RPMI7951 (cell line): ENCODE data around the gene GIT2. TPM values are rescaled to one million over a fixed set of nuclear protein-coding genes. Genes with fewer than 3 reads are reported as not detected.
"Not testable (repeated sequence)": the region's sequence is repeated elsewhere in the genome, so short reads cannot be mapped to it uniquely, and the experiment has no call there.

ENCODE experiments used
- DNase-seq: peaks from one replicate; pipeline ENCODE4 v3.0.0-alpha.2; 2012; ENCODE audit warnings: low read depth
- total RNA-seq: library from RNA; depleted of rRNA; stranded (reverse); fragments of >200 nt; shearing (Covaris generic); gene quantifications from 2 replicates; pipeline ENCODE4 v1.2.3, GENCODE V29; 2014

The GIT2 gene
- total RNA-seq, 1 experiment from 2014 or later = 24.3 TPM

- no peak for DNase-seq
Observed at GRCh38 chr12:109920261-109920780, 75.8 kb downstream of the GIT2 start.

GRCh38 chr12:109919456-109919855 lies 76.7 kb downstream of the GIT2 start:
- DNase-seq = no peak

- DNase-seq = no peak
Observed at GRCh38 chr12:109916045-109916444, 80.1 kb downstream of the GIT2 start.

GRCh38 chr12:109915171-109916040 lies 80.8 kb downstream of the GIT2 start:
- DNase-seq = no peak

- DNase-seq = no peak
Observed at GRCh38 chr12:109914461-109914860, 81.7 kb downstream of the GIT2 start.

- no peak for DNase-seq
Observed at GRCh38 chr12:109912855-109913321, 83.3 kb downstream of the GIT2 start.

- peak; percentile 6 for DNase-seq
Observed at GRCh38 chr12:109910969-109911348, 85.2 kb downstream of the GIT2 start.

GRCh38 chr12:109910254-109910968 lies 85.8 kb downstream of the GIT2 start:
- DNase-seq = no peak

GRCh38 chr12:109905301-109905700 lies 90.9 kb downstream of the GIT2 start:
- DNase-seq = no peak

- DNase-seq = no peak
Observed at GRCh38 chr12:109902891-109903418, 93.2 kb downstream of the GIT2 start.

- DNase-seq = no peak
Observed at GRCh38 chr12:109900752-109901580, 95.2 kb downstream of the GIT2 start.

GRCh38 chr12:109899783-109900751 lies 96.1 kb downstream of the GIT2 start, which contains the start of gene TCHP:
TSS of gene TCHP (plus strand) at chr12:109900274. CDS start at chr12:109903027, 2,753 bp downstream.
- DNase-seq = peak; percentile 82

GRCh38 chr12:109899345-109899744 lies 96.8 kb downstream of the GIT2 start:
- DNase-seq = not testable (repeated sequence)

- no peak for DNase-seq
Observed at GRCh38 chr12:109897029-109897428, 99.1 kb downstream of the GIT2 start.

GRCh38 chr12:109896188-109896587 lies 100.0 kb downstream of the GIT2 start:
- DNase-seq = no peak

GRCh38 chr12:109894939-109895338 lies 101.2 kb downstream of the GIT2 start:
- no peak for DNase-seq

GRCh38 chr12:109893261-109893995 lies 102.7 kb downstream of the GIT2 start:
- no peak for DNase-seq

GRCh38 chr12:109892748-109893147 lies 103.4 kb downstream of the GIT2 start:
- DNase-seq = no peak

- no peak for DNase-seq
Observed at GRCh38 chr12:109892165-109892715, 103.9 kb downstream of the GIT2 start.
